NCI-H526 treated with DMSO at 0.1 percent for 48 hours (cell line): ENCODE measurements around the gene UNC119B.

Experiments used
- DNase-seq: peaks from one replicate; lab custom pipeline; 2025; lab: John Stamatoyannopoulos, UW

The UNC119B gene

DNA sequence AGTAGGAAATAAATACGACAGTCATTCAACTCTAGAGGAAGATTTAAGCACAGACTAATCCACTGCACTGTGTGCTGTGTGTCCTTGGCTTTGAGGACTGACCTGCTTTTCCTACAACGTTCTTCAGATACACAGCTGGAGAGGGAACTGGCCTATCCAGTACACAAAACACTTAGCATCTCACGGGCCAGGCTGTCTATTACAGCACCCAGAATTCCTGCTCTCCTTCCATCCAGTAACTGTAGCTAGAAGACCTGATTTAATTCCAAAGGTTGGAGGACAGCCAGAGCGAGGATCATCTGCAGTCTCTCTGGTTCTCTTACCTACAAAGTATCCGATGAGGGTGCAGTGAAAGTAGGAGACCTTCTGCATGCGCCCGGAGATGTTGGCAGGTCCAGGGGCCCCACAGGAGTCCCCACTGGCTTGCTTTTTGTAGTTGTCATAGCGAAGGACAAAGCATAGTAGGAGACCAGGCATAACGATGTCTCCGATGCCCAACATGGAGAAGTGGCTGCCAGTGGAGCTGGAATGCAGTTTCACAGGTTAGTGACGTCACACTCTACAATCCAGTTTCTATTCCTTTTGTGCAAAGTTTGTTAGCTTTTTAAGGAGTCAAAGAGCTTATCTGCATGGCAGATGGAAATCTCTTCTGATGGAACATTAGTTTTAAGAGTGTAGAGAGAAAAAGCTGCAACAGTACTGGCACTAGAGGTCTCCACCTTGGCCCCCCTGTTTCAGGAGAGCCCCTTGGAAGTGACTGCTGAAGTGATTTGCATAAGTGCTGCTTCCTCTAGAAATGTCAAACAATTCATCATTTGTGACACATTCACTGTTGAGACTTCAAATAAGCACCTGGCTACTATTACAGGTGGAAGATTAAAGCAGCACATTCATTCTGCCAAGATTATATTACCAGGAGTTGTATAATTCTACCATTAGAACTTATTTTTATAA lies 57.1 kb downstream of the UNC119B start:
- peak; percentile 6 for DNase-seq

- no peak for DNase-seq
These were observed 60.8 kb downstream of the UNC119B start for GRCh38 chr12:120771097-120771496.
